Loucy (cell line): ENCODE measurements around the gene ZBTB38.

Experiments
- H2AFZ ChIP-seq: fragments of 200-600 bp; sonication (generic); 2 replicates; pipeline ENCODE4 v1.6.0; 2016; ENCODE audit warnings: antibody characterized with exemption, mild to moderate bottlenecking, low read length, moderate library complexity
- H3F3A ChIP-seq: fragments of 200-600 bp; 2 replicates; pipeline ENCODE4 v1.6.0; 2016; ENCODE audit warnings: antibody characterized with exemption, low read depth, mild to moderate bottlenecking
- H3K27me3 ChIP-seq: fragments of 200-600 bp; sonication (generic); 2 replicates; pipeline ENCODE4 v1.6.1; 2014; ENCODE audit warnings: low read length, mild to moderate bottlenecking; ENCODE audit not compliant: insufficient read depth, poor library complexity, severe bottlenecking
- H3K36me3 ChIP-seq: fragments of 200-600 bp; sonication (generic); 2 replicates; pipeline ENCODE4 v1.6.1; 2016; ENCODE audit warnings: low read length; ENCODE audit not compliant: insufficient read depth
- H3K4me1 ChIP-seq: fragments of 200-600 bp; sonication (generic); 2 replicates; pipeline ENCODE4 v1.5.1; 2014; ENCODE audit warnings: low read length, mild to moderate bottlenecking; ENCODE audit not compliant: insufficient read depth, poor library complexity, severe bottlenecking
- H3K4me2 ChIP-seq: fragments of 200-600 bp; sonication (generic); 2 replicates; pipeline ENCODE4 v1.6.0; 2014; ENCODE audit warnings: antibody characterized with exemption, low read length, low read depth, mild to moderate bottlenecking; ENCODE audit not compliant: poor library complexity, severe bottlenecking
- H3K4me3 ChIP-seq: fragments of 200-600 bp; sonication (generic); 2 replicates; pipeline ENCODE4 v1.5.1; 2014; ENCODE audit warnings: low read length, mild to moderate bottlenecking, mixed read lengths; ENCODE audit not compliant: poor library complexity, severe bottlenecking
- H3K79me2 ChIP-seq: fragments of 200-600 bp; sonication (generic); 2 replicates; pipeline ENCODE4 v1.6.1; 2014; ENCODE audit warnings: low read length; ENCODE audit not compliant: insufficient read depth
- H3K9ac ChIP-seq: fragments of 200-600 bp; sonication (generic); 2 replicates; pipeline ENCODE4 v1.6.0; 2014; ENCODE audit warnings: mild to moderate bottlenecking, low read depth, low read length, moderate library complexity; ENCODE audit not compliant: poor library complexity, severe bottlenecking
- H3K9me2 ChIP-seq: fragments of 200-600 bp; sonication (generic); replicated peaks from 2 replicates; pipeline ENCODE4 v1.6.1; 2016; ENCODE audit warnings: low read depth, low read length, mixed read lengths
- H3K9me3 ChIP-seq: fragments of 200-600 bp; sonication (generic); 2 replicates; pipeline ENCODE4 v1.6.1; 2014; ENCODE audit warnings: mild to moderate bottlenecking, antibody characterized with exemption, low read length, low read depth; ENCODE audit not compliant: insufficient read depth
- H4K20me1 ChIP-seq: fragments of 200-600 bp; sonication (generic); 2 replicates; pipeline ENCODE4 v1.6.0; 2014; ENCODE audit warnings: antibody characterized with exemption, low read length, mild to moderate bottlenecking; ENCODE audit not compliant: insufficient read depth, poor library complexity, severe bottlenecking
- CTCF ChIP-seq: fragments of 200-600 bp; sonication (generic); conservative IDR thresholded peaks from 2 replicates; pipeline ENCODE4 v1.5.1; 2014; ENCODE audit warnings: mild to moderate bottlenecking, antibody characterized with exemption, low read length
- EZH2phosphoT487 ChIP-seq: fragments of 200-600 bp; IDR thresholded peaks from 2 replicates; pipeline ENCODE4 v1.6.1; 2018; ENCODE audit warnings: antibody characterized with exemption, mild to moderate bottlenecking, moderate library complexity, borderline replicate concordance

The ZBTB38 gene

GRCh38 chr3:141365201-141365600 is 3.1 kb upstream of the ZBTB38 start:
- no peak overlapping the region for H3K4me2 ChIP-seq
- H3K4me1 ChIP-seq, result peaks cover 5% of the 10 kb centered on the region
- no peaks in the 10 kb centered on the region for H3K9me2 ChIP-seq

GRCh38 chr3:141366285-141367037 is 1.8 kb upstream of the ZBTB38 start:
- H3K4me2 ChIP-seq, result no peak overlapping the region
- no peaks in the 10 kb centered on the region for H3K27me3 ChIP-seq
- no peaks in the 10 kb centered on the region for H3K9me2 ChIP-seq
- no peak for TF ChIP-seq CTCF
- no peak for TF ChIP-seq EZH2phosphoT487
- no peaks in the 10 kb centered on the region for H3K9me3 ChIP-seq
- no peaks in the 10 kb centered on the region for H4K20me1 ChIP-seq
- H3F3A ChIP-seq, result no peaks in the 10 kb centered on the region
- H3K4me3 ChIP-seq, result no peak overlapping the region
- H3K79me2 ChIP-seq, result no peaks in the 10 kb centered on the region
- H3K36me3 ChIP-seq, result no peaks in the 10 kb centered on the region
- H2AFZ ChIP-seq, result no peak overlapping the region
- peaks cover 3% of the 10 kb centered on the region for H3K4me1 ChIP-seq
- H3K9ac ChIP-seq, result no peak overlapping the region

More at GRCh38 chr3:141365201-141365600, 3.1 kb upstream of the ZBTB38 start:
- H3K27me3 ChIP-seq, result no peaks in the 10 kb centered on the region
- no peak overlapping the region for H3K9ac ChIP-seq
- no peaks in the 10 kb centered on the region for H3K36me3 ChIP-seq
- TF ChIP-seq EZH2phosphoT487 (no peak), CTCF (no peak)
- no peaks in the 10 kb centered on the region for H4K20me1 ChIP-seq
- H3K9me3 ChIP-seq, result no peaks in the 10 kb centered on the region
- no peaks in the 10 kb centered on the region for H3F3A ChIP-seq
- H2AFZ ChIP-seq, result no peak overlapping the region
- H3K4me3 ChIP-seq, result no peak overlapping the region
- no peaks in the 10 kb centered on the region for H3K79me2 ChIP-seq

- Histone ChIP-seq H4K20me1 (no peaks in the 10 kb centered on the region), H2AFZ (no peak overlapping the region), H3K9me3 (no peaks in the 10 kb centered on the region), H3K4me3 (no peak overlapping the region), H3K4me1 (peaks cover 3% of the 10 kb centered on the region), H3K4me2 (no peak overlapping the region), H3F3A (no peaks in the 10 kb centered on the region), H3K79me2 (no peaks in the 10 kb centered on the region), H3K27me3 (no peaks in the 10 kb centered on the region), H3K9ac (no peak overlapping the region), H3K9me2 (no peaks in the 10 kb centered on the region), H3K36me3 (no peaks in the 10 kb centered on the region)
- TF ChIP-seq CTCF (no peak), EZH2phosphoT487 (no peak)
Measured at GRCh38 chr3:141367038-141367730, 1.1 kb upstream of the ZBTB38 start.
